NT2/D1 (cell line): ENCODE data around the gene MB21D2.

Experiments
- SUZ12 ChIP-seq: IDR thresholded peaks from 2 replicates; pipeline ENCODE4 v1.6.1; 2011; ENCODE audit not compliant: insufficient read length, insufficient read depth; ENCODE audit errors: extremely low read depth
- YY1 ChIP-seq: IDR thresholded peaks from 2 replicates; pipeline ENCODE4 v1.6.1; 2011; ENCODE audit not compliant: insufficient read length, insufficient read depth

- TF ChIP-seq YY1 (no peak), SUZ12 (no peak)
Observed at GRCh38 chr3:192804502-192804901, 113.2 kb downstream of the MB21D2 start.
